Left ventricle myocardium inferior (tissue), 1 donor: ENCODE measurements around the gene DLK1. TPM values are rescaled to one million over a fixed set of nuclear protein-coding genes. Genes with fewer than 3 reads are reported as not detected.

Experiments
- DNase-seq: peaks from one replicate; pipeline ENCODE4 v3.0.0-alpha.2; 2020
- H3K27ac ChIP-seq: fragments of 200-600 bp; replicated peaks from 2 replicates; pipeline ENCODE4 v1.8.0; 2021
- H3K27me3 ChIP-seq: fragments of 200-600 bp; 2 replicates; pipeline ENCODE4 v1.8.0; 2021; ENCODE audit warnings: low read depth
- H3K36me3 ChIP-seq: fragments of 200-600 bp; 2 replicates; pipeline ENCODE4 v1.8.0; 2021
- H3K4me1 ChIP-seq: fragments of 200-600 bp; 2 replicates; pipeline ENCODE4 v1.8.0; 2021
- H3K4me3 ChIP-seq: fragments of 200-600 bp; 2 replicates; pipeline ENCODE4 v1.8.0; 2021; ENCODE audit warnings: mild to moderate bottlenecking, moderate library complexity
- H3K9me3 ChIP-seq: fragments of 200-600 bp; replicated peaks from 2 replicates; pipeline ENCODE4 v1.8.0; 2021
- intact Hi-C: fragments of 100-400 bp; cut with micrococcal nuclease; formaldehyde crosslinking; loops from one replicate; pipeline ENCODE4 v1.11.0; 2022
- total RNA-seq: library from RNA; stranded (reverse); fragmentation: NEBNext Ultra II Directional; extraction: Animal tissue kit (Norgen Biotek cat#: 25700); gene quantifications from one replicate; pipeline ENCODE4 v1.2.1, GENCODE V29; 2021
- TF ChIP-seq, protein P1 (sequence below): fragments of 200-600 bp; IDR thresholded peaks from 2 replicates; pipeline ENCODE4 v1.8.0; 2021; ENCODE audit warnings: antibody characterized with exemption, mild to moderate bottlenecking, borderline replicate concordance
- donor health status: DM: no; HTN: yes; CAD: no; lungs with severe emphysema.

The DLK1 gene
- total RNA-seq, 1 donor from 2014 or later: 2.8 TPM

DNA sequence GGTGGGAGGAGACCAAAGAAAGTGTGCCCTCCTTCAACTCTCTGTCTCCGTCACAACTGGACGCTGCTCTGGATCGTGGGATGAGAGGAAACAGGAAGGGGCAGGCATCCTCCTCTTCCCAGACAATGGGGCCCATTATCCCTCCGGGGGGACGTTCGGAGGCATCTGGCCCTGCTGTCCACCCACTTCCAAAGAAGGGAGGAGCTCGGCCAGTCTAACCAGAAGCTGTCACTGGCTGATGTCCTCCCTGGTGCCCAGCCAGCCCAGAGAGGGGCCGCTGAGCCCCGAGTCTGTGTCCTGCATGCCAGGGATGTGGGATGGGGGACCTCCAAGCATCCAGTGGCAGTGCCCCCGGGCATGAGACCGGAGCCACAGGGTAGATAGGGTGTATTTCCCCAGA lies 59.4 kb downstream of the DLK1 start:
- TF ChIP-seq, protein P1, sequence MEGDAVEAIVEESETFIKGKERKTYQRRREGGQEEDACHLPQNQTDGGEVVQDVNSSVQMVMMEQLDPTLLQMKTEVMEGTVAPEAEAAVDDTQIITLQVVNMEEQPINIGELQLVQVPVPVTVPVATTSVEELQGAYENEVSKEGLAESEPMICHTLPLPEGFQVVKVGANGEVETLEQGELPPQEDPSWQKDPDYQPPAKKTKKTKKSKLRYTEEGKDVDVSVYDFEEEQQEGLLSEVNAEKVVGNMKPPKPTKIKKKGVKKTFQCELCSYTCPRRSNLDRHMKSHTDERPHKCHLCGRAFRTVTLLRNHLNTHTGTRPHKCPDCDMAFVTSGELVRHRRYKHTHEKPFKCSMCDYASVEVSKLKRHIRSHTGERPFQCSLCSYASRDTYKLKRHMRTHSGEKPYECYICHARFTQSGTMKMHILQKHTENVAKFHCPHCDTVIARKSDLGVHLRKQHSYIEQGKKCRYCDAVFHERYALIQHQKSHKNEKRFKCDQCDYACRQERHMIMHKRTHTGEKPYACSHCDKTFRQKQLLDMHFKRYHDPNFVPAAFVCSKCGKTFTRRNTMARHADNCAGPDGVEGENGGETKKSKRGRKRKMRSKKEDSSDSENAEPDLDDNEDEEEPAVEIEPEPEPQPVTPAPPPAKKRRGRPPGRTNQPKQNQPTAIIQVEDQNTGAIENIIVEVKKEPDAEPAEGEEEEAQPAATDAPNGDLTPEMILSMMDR: no peak
- Histone ChIP-seq H3K4me3 (no peak overlapping the region), H3K9me3 (no peaks in the 10 kb centered on the region), H3K4me1 (no peaks in the 10 kb centered on the region), H3K36me3 (no peaks in the 10 kb centered on the region), H3K27ac (no peak overlapping the region), H3K27me3 (peaks cover 65% of the 10 kb centered on the region)
- intact Hi-C loops: no loop called here
- DNase-seq: no peak

DNA sequence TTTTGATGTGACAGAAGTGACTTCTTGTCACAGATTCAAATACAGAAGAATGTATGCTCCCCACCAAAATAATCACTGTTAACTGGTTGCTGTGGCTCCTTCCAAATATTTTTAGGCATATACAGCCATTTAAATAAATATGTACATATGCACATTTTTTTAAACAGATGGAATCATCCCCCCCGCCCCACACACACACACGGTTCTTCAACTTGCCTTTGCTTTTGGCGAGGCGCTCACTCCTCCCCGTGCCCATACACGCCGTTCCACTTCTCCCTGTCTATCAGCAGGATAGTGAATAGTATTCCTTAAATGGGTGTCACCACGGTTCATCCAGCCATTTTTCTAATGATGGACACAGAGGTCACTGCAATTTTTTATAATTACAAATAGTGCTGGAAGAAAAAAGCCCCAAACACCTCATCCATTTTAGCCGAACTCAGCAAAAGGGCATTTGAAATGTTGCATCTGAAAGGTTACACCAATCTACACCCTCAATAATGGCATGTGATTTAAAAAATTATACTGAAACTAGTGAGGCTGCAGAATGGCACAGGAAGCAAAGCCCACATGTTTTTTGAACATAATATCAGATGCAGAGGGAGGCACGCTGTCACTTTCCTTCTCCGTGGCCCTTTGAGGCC lies 60.0 kb downstream of the DLK1 start:
- H3K9me3 ChIP-seq: no peaks in the 10 kb centered on the region
- H3K36me3 ChIP-seq: no peaks in the 10 kb centered on the region
- intact Hi-C loops: no loop called here
- no peak overlapping the region for H3K4me3 ChIP-seq
- TF ChIP-seq, protein P1: no peak
- peaks cover 68% of the 10 kb centered on the region for H3K27me3 ChIP-seq
- no peak for DNase-seq
- no peak overlapping the region for H3K27ac ChIP-seq
- no peaks in the 10 kb centered on the region for H3K4me1 ChIP-seq

DNA sequence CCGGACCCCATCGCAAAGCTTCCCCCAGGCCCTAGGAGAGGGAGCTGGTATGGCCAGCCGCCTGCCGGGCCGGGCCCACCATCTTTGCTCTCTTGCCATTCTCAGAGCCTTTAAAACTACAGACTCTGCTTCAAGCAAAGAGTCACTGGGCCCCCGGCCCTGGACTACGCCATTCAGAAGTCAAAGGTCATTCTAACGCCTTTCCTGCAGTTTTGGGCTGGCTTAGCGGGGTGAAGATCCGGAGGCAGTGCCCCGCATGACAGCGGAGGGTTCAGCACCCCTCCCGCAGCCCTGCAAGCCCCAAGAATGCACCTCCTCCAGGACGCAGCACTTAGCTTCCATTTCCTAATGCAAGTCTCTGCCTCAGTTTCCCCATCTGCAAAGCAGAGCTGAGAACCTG lies 61.0 kb downstream of the DLK1 start:
- Histone ChIP-seq H3K9me3 (no peaks in the 10 kb centered on the region), H3K36me3 (no peaks in the 10 kb centered on the region), H3K4me1 (no peaks in the 10 kb centered on the region), H3K4me3 (no peak overlapping the region), H3K27me3 (peaks cover 78% of the 10 kb centered on the region), H3K27ac (no peak overlapping the region)
- TF ChIP-seq, protein P1: no peak
- intact Hi-C loops: no loop called here
- no peak for DNase-seq

Other genes with a start within 250 kb of the DLK1 start
- gene BEGAIN, start 139.5 kb upstream of the DLK1 start, total RNA-seq: 1.9 TPM
- 17.5 TPM for gene MEG3, start 99.2 kb downstream of the DLK1 start, total RNA-seq
- gene RTL1, start 176.8 kb downstream of the DLK1 start, total RNA-seq: not detected